Thymus (tissue), 14 donors: ENCODE data around the gene CTXN1. TPM values are rescaled to one million over a fixed set of nuclear protein-coding genes. Genes with fewer than 3 reads are reported as not detected.

Source experiments
- DNase-seq, 9 donors: peaks; one replicate each; pipeline ENCODE4 v3.0.0-alpha.2; 2013; ENCODE audit warnings: low spot score in 9 of 9, low read depth in 6 of 9, missing footprints in 1 of 9
- H3K27ac ChIP-seq, 2 donors: one replicate each; pipeline ENCODE4 v1.5.1; 2013; ENCODE audit warnings: control low read depth in 1 of 2, low read depth in 1 of 2, low read length in 1 of 2, mild to moderate bottlenecking in 1 of 2, moderate library complexity in 1 of 2
- H3K27me3 ChIP-seq, 2 donors: one replicate each; pipeline ENCODE4 v1.5.1; 2013; ENCODE audit warnings: low read length in 1 of 2; ENCODE audit not compliant: control insufficient read depth in 2 of 2, insufficient read depth in 1 of 2
- H3K36me3 ChIP-seq, 2 donors: one replicate each; pipeline ENCODE4 v1.5.1; 2013; ENCODE audit warnings: low read length in 1 of 2, mild to moderate bottlenecking in 1 of 2, moderate library complexity in 1 of 2; ENCODE audit not compliant: control insufficient read depth in 2 of 2, insufficient read depth in 2 of 2
- H3K4me1 ChIP-seq, 2 donors: one replicate each; pipeline ENCODE4 v1.5.1; 2013; ENCODE audit warnings: low read length in 2 of 2; ENCODE audit not compliant: control insufficient read depth in 2 of 2, insufficient read depth in 2 of 2
- H3K4me3 ChIP-seq, 2 donors: one replicate each; pipeline ENCODE4 v1.5.1; 2013; ENCODE audit warnings: low read length in 2 of 2, control low read depth in 1 of 2, mild to moderate bottlenecking in 1 of 2
- H3K9me3 ChIP-seq, 2 donors: one replicate each; pipeline ENCODE4 v1.5.1; 2013; ENCODE audit warnings: low read length in 1 of 2, mild to moderate bottlenecking in 1 of 2; ENCODE audit not compliant: control insufficient read depth in 2 of 2, insufficient read depth in 1 of 2
- WGBS: extraction: QIAGEN DNeasy Blood & Tissue Kit; methylation state at CpG from one replicate; pipeline ENCODE4 v1.1.7; 2013; 5-methylcytosine and 5-hydroxymethylcytosine counted together
- long read RNA-seq, 10 donors: transcript quantifications; one replicate each; lab custom pipeline, GENCODE V29; 2026
- polyA plus RNA-seq: library from polyadenylated mRNA; stranded (reverse); fragments of 200-250 nt; gene quantifications from one replicate; pipeline ENCODE4 v1.2.3, GENCODE V29; 2013
- total RNA-seq: library from RNA; stranded (reverse); fragments of 120-200 nt; gene quantifications from one replicate; pipeline ENCODE4 v1.2.4, GENCODE V29; 2013
- donor health status: healthy.

The CTXN1 gene
- total RNA-seq (0.33 TPM), polyA plus RNA-seq (0.82 TPM)
- long read RNA-seq, donor 1, result 0 reads
- long read RNA-seq, donor 2, transcript CTXN1-201 (2 exons, 1,274 nt), result major isoform, 5 of 5 reads
- long read RNA-seq, donor 2, partial matches to known transcripts, result 0 of 5 reads
- long read RNA-seq, donor 2, other reads (novel, unspliced or antisense), result 0 of 5 reads
- long read RNA-seq, donor 3, partial matches to known transcripts, result 0 of 1 reads
- long read RNA-seq, donor 3, other reads (novel, unspliced or antisense), result 0 of 1 reads
- long read RNA-seq, donor 4, result 0 reads
- long read RNA-seq, donor 5, transcript CTXN1-201 (2 exons, 1,274 nt), result major isoform, 5 of 5 reads
- long read RNA-seq, donor 5, partial matches to known transcripts, result 0 of 5 reads
- long read RNA-seq, donor 5, other reads (novel, unspliced or antisense), result 0 of 5 reads
- long read RNA-seq, donor 6, partial matches to known transcripts, result 0 of 4 reads
- long read RNA-seq, donor 6, other reads (novel, unspliced or antisense), result 0 of 4 reads
- long read RNA-seq, donor 7, partial matches to known transcripts, result 0 of 2 reads
- long read RNA-seq, donor 7, other reads (novel, unspliced or antisense), result 0 of 2 reads
- long read RNA-seq, donor 8, partial matches to known transcripts, result 0 of 2 reads
- long read RNA-seq, donor 8, other reads (novel, unspliced or antisense), result 0 of 2 reads
- long read RNA-seq, donor 9, partial matches to known transcripts, result 0 of 1 reads
- long read RNA-seq, donor 9, other reads (novel, unspliced or antisense), result 0 of 1 reads
- long read RNA-seq, donor 10, partial matches to known transcripts, result 0 of 3 reads
- long read RNA-seq, donor 10, other reads (novel, unspliced or antisense), result 0 of 3 reads

- DNase-seq, result peak in 3 of 9 donors; percentile 51 to 74 (median 52)
- Histone ChIP-seq H3K27ac (no peak within 1 kb of the TSS), H3K27me3 (peaks cover 0 to 4% of the 10 kb centered on the region in 2 donors), H3K4me1 (peaks cover 13 to 19% of the 10 kb centered on the region in 2 donors), H3K4me3 (peak within 1 kb of the TSS in 1 of 2 donors; percentile 58), H3K36me3 (peaks cover 25 to 27% of the 10 kb centered on the region in 2 donors), H3K9me3 (no peaks in the 10 kb centered on the region)
- WGBS, result 20% methylated on average over 65 of the region's 65 CpGs
Observed at GRCh38 chr19:7926021-7926726, at the start of gene CTXN1. CTXN1 (minus strand) TSS chr19:7926135; CDS start chr19:7925538, 597 bp downstream.

GRCh38 chr19:7975037-7975436, 49.1 kb upstream of the CTXN1 start:
- 98% methylated on average over 7 of the region's 7 CpGs for WGBS
- Histone ChIP-seq H3K4me1 (no peaks in the 10 kb centered on the region), H3K9me3 (peaks cover 0 to 1% of the 10 kb centered on the region in 2 donors), H3K27me3 (no peaks in the 10 kb centered on the region), H3K4me3 (no peak overlapping the region), H3K27ac (no peak overlapping the region), H3K36me3 (peaks cover 80 to 83% of the 10 kb centered on the region in 2 donors)
- no peak for DNase-seq

GRCh38 chr19:7973883-7974282, 47.9 kb upstream of the CTXN1 start:
- H3K27me3 ChIP-seq, result no peaks in the 10 kb centered on the region
- DNase-seq, result no peak
- peaks cover 0 to 1% of the 10 kb centered on the region in 2 donors for H3K9me3 ChIP-seq
- 98% methylated on average over 12 of the region's 12 CpGs for WGBS
- H3K4me3 ChIP-seq, result no peak overlapping the region
- peaks cover 76 to 79% of the 10 kb centered on the region in 2 donors for H3K36me3 ChIP-seq
- no peaks in the 10 kb centered on the region for H3K4me1 ChIP-seq
- H3K27ac ChIP-seq, result no peak overlapping the region

- DNase-seq, result no peak
- H3K36me3 ChIP-seq, result peaks cover 75 to 79% of the 10 kb centered on the region in 2 donors
- H3K27me3 ChIP-seq, result no peaks in the 10 kb centered on the region
- WGBS, result 94% methylated on average over 35 of the region's 35 CpGs
- H3K4me3 ChIP-seq, result no peak overlapping the region
- peaks cover 0 to 1% of the 10 kb centered on the region in 2 donors for H3K9me3 ChIP-seq
- no peak overlapping the region for H3K27ac ChIP-seq
- H3K4me1 ChIP-seq, result no peaks in the 10 kb centered on the region
Observed at GRCh38 chr19:7971553-7972520, 45.9 kb upstream of the CTXN1 start.

GRCh38 chr19:7970716-7971448, 44.9 kb upstream of the CTXN1 start:
- Histone ChIP-seq H3K27me3 (no peaks in the 10 kb centered on the region), H3K36me3 (peaks cover 77 to 80% of the 10 kb centered on the region in 2 donors), H3K4me1 (no peaks in the 10 kb centered on the region), H3K27ac (no peak overlapping the region), H3K4me3 (no peak overlapping the region), H3K9me3 (peaks cover 0 to 1% of the 10 kb centered on the region in 2 donors)
- DNase-seq, result peak in 4 of 9 donors; percentile 4 to 32 (median 13)
- WGBS, result 89% methylated on average over 12 of the region's 12 CpGs

GRCh38 chr19:7969555-7969939, 43.6 kb upstream of the CTXN1 start:
- Histone ChIP-seq H3K4me3 (no peak overlapping the region), H3K27ac (no peak overlapping the region)
- WGBS, result 96% methylated on average over 11 of the region's 11 CpGs

GRCh38 chr19:7968796-7969554, 43.0 kb upstream of the CTXN1 start:
- Histone ChIP-seq H3K36me3 (peaks cover 74 to 76% of the 10 kb centered on the region in 2 donors), H3K9me3 (peaks cover 0 to 1% of the 10 kb centered on the region in 2 donors), H3K4me1 (no peaks in the 10 kb centered on the region), H3K4me3 (no peak overlapping the region), H3K27ac (no peak overlapping the region), H3K27me3 (no peaks in the 10 kb centered on the region)
- WGBS, result 99% methylated on average over 20 of the region's 20 CpGs
- DNase-seq, result no peak

More at GRCh38 chr19:7969555-7969939, 43.6 kb upstream of the CTXN1 start:
- H3K36me3 ChIP-seq, result peaks cover 76 to 77% of the 10 kb centered on the region in 2 donors
- no peaks in the 10 kb centered on the region for H3K27me3 ChIP-seq
- no peaks in the 10 kb centered on the region for H3K4me1 ChIP-seq
- DNase-seq, result no peak
- H3K9me3 ChIP-seq, result peaks cover 0 to 1% of the 10 kb centered on the region in 2 donors
